Measurements from ENCODE around the gene PCDHA5. TPM values are rescaled to one million over a fixed set of nuclear protein-coding genes. Genes with fewer than 3 reads are reported as not detected.
"Not testable (repeated sequence)": the region's sequence is repeated elsewhere in the genome, so short reads cannot be mapped to it uniquely, and the experiment has no call there.

PCDHA5 gene
- total RNA-seq, 6 experiments from 2014 or later = not detected

GRCh38 chr5:140794595-140795258 is 26.7 kb upstream of the PCDHA5 start, which contains the start of gene PCDHA2:
PCDHA2 (plus strand) TSS chr5:140794852.
- Mint-ChIP-seq H3K9me3 (peaks cover 20% of the 10 kb centered on the region; the same call in 1 of the 2 replicates), H3K36me3 (ENCODE audit: low read depth) (no peaks in the 10 kb centered on the region), H3K27ac (no peak within 1 kb of the TSS), H3K27me3 (ENCODE audit: insufficient read depth) (no peaks in the 10 kb centered on the region), H3K4me3 (peak within 1 kb of the TSS; percentile 81; the same call in 1 of the 2 replicates), H3K4me1 (ENCODE audit: low read depth) (no peaks in the 10 kb centered on the region)
- no peak for DNase-seq
- TF ChIP-seq CTCF (IDR thresholded peaks at IDR 0.05) = 0 out of 2 replicates have a peak, but pooled peaks have one; percentile 12

GRCh38 chr5:140795259-140795641 is 26.2 kb upstream of the PCDHA5 start:
- H3K27me3 Mint-ChIP-seq (ENCODE audit: insufficient read depth) = no peaks in the 10 kb centered on the region
- H3K4me1 Mint-ChIP-seq (ENCODE audit: low read depth) = no peaks in the 10 kb centered on the region
- H3K36me3 Mint-ChIP-seq (ENCODE audit: low read depth) = no peaks in the 10 kb centered on the region
- peak overlapping the region; percentile 81; the same call in 1 of the 2 replicates for H3K4me3 Mint-ChIP-seq
- no peak for DNase-seq
- peaks cover 20% of the 10 kb centered on the region; the same call in 1 of the 2 replicates for H3K9me3 Mint-ChIP-seq
- no peak overlapping the region for H3K27ac Mint-ChIP-seq
- TF ChIP-seq CTCF (IDR thresholded peaks at IDR 0.05) = no peak

- not testable (repeated sequence) for H3K4me3 Mint-ChIP-seq; H3K27me3 Mint-ChIP-seq (ENCODE audit: insufficient read depth); H3K4me1 Mint-ChIP-seq (ENCODE audit: low read depth); DNase-seq; H3K27ac Mint-ChIP-seq; H3K36me3 Mint-ChIP-seq (ENCODE audit: low read depth)
- peaks cover 21% of the 10 kb centered on the region; the same call in 1 of the 2 replicates for H3K9me3 Mint-ChIP-seq
Measured at GRCh38 chr5:140796072-140796717, 25.2 kb upstream of the PCDHA5 start.

- Mint-ChIP-seq H3K4me3 (no peak overlapping the region), H3K27ac (no peak overlapping the region), H3K4me1 (ENCODE audit: low read depth) (no peaks in the 10 kb centered on the region), H3K27me3 (ENCODE audit: insufficient read depth) (no peaks in the 10 kb centered on the region), H3K36me3 (ENCODE audit: low read depth) (0 out of 2 replicates have a peak, but pooled peaks cover under 1% of the 10 kb centered on the region), H3K9me3 (peaks cover 26% of the 10 kb centered on the region)
- no peak for DNase-seq
- TF ChIP-seq CTCF (IDR thresholded peaks at IDR 0.05) = no peak
Measured at GRCh38 chr5:140796718-140797095, 24.7 kb upstream of the PCDHA5 start.

GRCh38 chr5:140800816-140801493 is 20.5 kb upstream of the PCDHA5 start, which contains the start of gene PCDHA3:
PCDHA3 (plus strand) TSS chr5:140801057.
- peaks cover 28% of the 10 kb centered on the region for H3K9me3 Mint-ChIP-seq
- no peak for DNase-seq
- H3K27me3 Mint-ChIP-seq (ENCODE audit: insufficient read depth) = no peaks in the 10 kb centered on the region; the same call in 1 of the 2 replicates
- 0 out of 2 replicates have a peak, but pooled peaks cover 6% of the 10 kb centered on the region for H3K36me3 Mint-ChIP-seq (ENCODE audit: low read depth)
- H3K4me1 Mint-ChIP-seq (ENCODE audit: low read depth) = no peaks in the 10 kb centered on the region
- peak within 1 kb of the TSS; percentile 70 for H3K4me3 Mint-ChIP-seq
- TF ChIP-seq CTCF (IDR thresholded peaks at IDR 0.05) = peak; percentile 63
- H3K27ac Mint-ChIP-seq = no peak within 1 kb of the TSS

Measured in HFFc6 (cell line).